Stimulated activated CD8-positive, alpha-beta memory T cell treated with anti-CD3 and anti-CD28 coated beads, Interleukin-7, amount 100 ng/mL, for 24 hours (primary cell): ENCODE measurements around the gene LDHAL6A.
A peak's percentile ranks its signal among the peaks of the same experiment; 100 is the strongest.

Experiments used
- DNase-seq: peaks from one replicate; pipeline ENCODE4 v3.0.0-alpha.2; 2020; ENCODE audit warnings: low read depth

LDHAL6A gene

DNA sequence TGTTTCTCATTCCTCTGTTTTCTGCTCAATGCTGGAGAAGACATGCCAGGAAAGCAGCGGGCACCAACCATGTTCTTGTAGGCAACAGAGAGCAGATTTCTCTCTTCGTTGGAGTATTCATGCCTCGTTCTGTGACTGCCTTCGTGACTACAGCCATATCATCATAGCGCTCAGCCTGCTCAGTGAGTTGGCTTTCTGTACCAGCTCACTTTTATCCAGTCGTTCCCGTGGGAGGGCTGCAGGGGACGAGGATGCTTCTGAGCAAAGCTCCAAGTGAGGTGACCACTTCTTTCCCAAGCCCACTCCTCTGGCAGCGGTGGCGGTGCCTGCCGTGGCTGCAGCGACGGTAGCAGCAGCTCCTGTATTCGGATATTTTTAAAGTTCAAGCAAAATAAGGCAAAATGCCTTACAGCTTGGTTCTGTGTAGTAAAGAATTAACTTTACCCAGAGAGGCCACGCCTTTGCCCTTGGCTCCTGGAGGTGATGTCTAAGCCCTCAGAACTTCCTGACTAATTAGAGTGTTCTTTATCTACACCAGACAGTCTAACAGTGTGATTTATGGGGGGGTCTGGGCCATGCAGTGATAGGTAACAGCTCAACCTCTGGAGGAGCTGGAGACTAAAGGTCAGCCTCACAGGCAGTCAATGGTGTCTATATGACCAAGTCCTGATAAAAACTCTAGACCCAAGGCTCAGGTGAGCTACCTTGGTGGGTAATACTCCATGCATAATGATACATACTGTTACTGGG is 35.3 kb downstream of the LDHAL6A start:
- DNase-seq = no peak

DNA sequence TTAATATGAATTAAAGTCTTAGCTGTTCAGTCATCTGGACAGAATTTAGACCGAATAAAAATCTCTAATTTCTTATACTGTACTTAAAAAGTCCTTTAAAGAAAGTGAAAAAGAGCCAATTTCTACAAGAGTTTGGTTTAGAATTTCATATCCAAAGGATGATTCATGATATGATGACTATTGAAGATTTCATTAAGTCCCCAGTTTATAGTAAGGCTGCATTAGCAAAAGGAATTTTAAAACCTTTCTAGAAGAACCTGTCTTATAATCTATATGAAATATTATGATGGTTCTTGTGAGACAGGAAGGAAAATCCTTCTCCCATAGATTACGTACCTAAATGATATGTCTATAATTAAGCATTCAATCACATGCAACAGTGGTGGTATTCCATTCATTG is 36.3 kb downstream of the LDHAL6A start:
- no peak for DNase-seq

DNA sequence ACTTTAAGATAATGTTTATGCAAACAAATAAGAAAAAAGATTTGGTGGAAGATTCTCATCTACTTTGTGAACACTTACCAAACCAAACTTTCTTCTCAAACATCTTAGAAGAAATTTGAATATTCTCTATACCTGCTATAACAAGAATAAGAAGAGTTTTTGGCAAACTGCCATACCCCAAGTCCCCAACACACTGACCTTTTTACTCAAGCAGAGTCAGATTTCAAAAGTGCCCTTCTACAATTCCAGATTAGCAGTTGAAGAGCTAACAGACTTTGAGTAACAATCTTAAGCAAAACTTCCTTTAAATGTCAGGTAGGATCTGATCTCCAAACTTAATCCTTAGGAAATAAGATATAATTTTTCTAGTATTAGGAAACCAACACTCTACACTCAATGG is 37.2 kb downstream of the LDHAL6A start:
- no peak for DNase-seq

DNA sequence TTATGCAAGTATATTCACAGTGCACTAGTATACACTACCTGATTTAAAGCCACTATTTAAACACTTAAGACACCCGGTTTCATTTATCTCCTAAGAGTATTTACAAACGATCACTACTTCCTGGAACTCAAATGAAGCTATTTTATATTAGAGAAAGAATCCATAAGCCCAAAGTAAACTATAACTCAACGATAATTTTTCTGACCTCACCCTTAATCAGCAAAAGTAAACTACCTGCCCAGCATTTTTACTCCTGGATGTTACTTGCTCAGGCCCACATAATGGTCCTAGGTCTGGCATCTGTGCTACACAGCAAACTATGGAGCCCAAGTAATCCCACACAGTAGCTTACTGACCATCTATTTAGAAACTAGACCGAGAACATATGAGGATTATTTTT is 37.7 kb downstream of the LDHAL6A start:
- DNase-seq = no peak

DNA sequence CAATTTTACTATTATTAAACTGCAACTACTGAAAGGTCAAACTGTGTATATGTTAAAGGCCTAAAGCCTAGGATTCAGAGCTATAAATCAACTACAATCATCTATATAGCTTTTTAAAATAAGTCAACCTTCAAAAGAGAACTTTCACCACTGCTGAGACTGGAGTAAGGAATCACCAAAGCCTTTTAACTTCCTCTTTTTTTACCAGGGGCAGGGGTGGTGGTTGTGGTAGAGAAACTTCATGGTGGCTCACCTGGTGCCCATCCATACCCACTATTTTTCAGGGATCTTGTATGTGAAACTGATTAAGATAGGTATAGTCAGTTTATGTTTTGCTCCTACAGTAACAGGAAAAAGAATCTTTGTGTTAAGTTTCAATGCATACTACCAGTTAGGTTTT is 39.6 kb downstream of the LDHAL6A start:
- DNase-seq = no peak

DNA sequence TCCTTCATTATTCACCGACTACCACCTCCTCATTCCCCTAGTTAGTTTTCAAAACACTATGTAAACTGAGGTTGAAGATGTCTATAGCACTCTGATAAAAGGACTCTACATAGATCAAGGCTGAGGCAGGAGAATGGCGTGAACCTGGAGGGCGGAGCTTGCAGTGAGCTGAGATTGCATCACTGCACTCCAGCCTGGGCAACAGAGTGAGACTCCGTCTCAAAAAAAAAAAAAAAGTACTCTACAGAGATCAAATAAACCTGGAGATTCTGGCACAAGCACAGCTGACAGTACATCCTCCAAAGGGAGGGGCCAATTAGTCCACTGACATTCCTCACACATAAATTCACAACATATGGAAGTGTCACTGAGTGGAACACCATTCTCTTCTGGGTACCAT is 40.0 kb downstream of the LDHAL6A start:
- no peak for DNase-seq

DNA sequence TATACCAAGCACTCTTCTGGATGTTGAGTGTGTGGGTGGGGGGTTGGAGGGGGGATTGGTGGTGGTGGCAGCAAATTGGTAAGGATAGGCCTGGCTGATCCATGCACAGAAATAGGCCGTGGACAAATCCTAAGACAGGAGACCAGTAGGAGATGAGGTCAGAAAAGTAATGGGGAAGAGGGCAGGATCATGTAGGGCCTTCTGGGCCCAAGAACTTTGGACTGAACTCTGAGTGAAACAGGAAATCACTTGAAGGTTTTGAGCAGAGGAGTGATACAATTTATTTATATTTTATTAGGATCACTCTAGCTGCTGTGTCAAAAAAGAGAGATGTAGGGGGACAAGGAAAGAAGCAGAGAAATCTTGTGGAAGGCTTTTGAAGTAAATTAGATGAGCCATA is 42.4 kb downstream of the LDHAL6A start:
- no peak for DNase-seq

DNA sequence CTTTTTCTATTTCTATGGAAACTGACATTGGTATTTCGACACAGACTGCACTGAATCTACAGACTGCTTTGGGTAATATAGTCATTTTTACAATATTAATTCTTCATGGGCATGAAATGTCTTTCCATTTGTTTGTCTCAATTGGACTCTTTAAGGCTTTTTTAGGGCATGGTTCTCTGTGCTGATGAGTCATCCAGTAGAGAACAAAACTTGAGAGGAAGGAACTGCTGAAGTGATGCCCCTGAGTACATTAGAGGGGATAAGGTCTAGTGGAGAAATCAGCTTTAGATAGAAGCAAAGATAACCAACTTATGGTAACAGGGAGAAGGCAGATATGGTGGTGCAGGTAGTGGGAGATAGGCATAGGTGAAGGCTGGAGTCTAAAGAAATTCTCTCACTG is 46.0 kb downstream of the LDHAL6A start:
- DNase-seq = no peak

DNA sequence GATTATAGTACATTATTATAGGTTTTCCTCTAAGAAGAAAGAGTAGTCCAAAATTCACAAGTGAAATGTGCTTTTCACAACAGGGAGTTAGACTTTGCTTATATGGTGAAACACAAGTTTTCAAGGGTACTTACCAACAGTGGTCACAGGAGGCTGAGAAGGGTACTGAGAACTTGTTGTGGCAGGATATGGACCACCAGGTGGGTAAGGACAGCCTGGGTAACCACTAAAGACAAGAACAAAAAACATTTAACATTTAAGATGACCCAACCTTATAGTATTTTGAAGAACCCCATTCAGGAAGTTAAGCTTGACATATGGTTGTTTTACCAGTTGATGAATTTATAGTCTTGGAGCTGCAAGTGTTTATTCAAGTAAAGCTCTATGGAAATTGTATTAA is 46.7 kb downstream of the LDHAL6A start:
- DNase-seq = no peak

DNA sequence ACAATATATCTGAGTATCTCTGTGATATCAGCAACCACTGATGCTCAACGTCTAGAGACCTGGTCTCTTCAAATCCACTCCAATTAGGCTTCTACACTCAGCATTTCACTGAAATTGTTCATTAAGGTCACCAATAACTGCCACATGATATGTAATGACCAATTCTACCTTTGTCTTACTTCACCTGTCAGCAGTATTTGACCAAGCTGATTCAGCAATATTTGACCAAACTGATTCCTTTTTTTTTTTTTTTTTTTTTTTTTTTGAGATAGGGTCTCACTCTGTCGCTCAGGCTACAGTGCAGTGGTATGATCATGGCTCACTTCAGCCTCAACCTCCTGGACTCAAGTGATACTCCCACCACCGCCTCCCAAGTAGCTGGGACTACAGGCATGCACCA is 65.5 kb downstream of the LDHAL6A start:
- DNase-seq = no peak

DNA sequence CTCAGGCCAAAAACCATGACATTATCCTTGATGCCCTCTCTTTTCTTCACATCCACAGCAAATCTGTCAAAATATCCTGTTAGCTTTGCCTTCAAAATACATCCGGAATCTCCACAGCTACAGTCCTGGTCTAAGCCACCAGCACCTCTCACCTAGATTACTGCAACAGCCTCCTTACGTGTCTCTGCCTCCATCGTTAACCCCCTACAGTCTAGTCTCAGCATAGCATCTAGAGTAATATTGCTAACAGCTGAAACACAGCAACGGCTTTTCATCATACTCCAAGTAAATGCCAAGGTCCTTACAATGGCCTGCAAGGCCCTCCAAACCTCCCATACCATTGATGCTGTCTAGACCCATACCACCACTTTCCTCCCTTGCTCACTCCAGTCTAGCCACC is 66.7 kb downstream of the LDHAL6A start:
- no peak for DNase-seq

DNA sequence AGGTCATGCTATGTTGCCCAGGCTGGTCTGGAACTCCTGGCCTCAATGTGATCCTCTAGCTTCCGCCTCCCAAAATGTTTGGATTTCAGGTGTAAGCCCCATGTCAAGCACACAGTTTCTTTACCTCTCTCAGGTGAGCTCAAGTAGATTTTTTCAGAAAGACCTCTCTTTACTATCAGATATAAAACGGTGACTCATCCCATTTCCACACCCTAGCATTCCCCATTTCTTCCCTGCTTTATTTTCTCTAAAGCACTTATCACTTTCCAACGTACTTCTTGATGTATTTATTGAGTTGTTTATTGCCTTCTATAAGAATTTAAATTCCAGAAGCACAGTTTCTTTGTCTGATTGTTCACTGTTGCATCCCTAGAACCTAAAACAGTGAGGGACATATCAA is 67.4 kb downstream of the LDHAL6A start:
- no peak for DNase-seq

DNA sequence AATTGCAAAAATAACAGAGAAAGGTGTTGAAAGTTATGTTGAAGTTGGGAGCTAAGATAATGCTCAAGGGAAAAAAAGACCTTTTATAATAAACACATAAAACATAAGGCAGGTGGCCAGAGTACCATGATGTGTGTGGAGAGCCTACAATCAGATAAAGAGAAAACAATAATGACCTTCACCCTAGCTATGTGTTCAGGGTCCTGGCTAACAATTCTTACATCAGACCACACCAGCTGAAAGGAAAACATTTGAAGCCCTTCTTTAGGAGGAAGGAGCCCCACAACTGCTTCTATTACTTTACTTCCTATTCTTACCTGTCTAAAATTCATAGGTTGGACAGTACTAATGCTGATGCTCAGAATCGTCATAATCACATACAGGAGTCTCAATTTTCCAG is 68.6 kb downstream of the LDHAL6A start:
- DNase-seq = no peak

DNA sequence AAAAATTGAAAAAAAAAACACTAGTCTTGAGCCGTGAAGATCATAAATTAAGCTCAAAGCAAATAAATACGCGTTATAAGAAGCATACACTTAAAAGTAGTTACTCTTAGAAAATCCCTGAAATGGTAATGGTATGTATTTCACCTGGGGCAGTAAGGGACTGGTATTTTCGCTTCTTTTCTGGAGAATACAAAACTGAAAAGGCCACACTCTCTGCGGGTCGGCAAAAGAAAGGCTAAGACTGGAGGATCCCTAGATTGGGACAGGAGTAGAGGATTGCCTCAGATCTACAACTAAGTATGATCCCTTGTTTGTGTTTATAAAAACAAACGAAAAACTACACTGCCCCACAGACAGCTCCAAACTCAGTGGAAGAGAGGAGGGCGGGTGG is 70.5 kb downstream of the LDHAL6A start:
- DNase-seq = no peak

DNA sequence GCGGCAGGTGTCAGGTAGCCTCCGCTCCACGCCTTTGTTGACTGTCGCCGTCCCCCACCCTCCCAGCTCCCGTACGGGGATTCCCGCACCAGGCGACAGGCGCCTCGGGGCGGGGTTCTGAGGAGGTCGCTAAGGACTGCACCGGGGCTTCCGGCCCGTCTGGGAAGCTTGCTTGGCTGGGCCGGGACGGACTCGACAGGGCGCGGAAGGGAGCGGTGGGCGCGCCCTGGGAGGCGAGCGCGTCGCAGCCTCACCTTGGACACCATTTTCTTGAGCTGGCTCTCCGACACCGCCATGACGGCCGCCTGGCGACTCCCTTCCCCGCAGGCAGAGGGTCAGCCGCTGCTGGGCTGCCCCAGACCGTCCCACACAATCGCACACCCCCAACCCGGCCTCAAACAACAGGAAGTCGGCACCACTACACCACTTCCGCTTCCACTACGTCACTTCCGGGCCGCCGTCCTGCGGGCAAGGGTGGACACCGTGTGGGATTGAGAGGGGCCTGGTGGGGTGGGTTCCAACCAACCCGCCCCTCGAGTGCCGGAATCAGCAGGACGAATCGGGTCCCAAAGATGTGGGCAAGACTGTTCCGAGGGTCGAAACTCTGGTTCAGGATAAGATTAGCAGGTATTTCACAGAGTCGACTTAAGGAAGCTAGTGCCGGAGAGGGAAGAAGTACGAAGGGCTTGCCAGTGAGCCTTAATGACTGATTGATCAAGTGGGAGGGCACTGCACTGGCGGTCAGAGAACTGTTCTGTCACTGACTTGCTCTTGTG is 71.1 kb downstream of the LDHAL6A start, which contains the start of gene TSG101:
Gene TSG101, minus strand, starts transcription at position 422 of the 776 bp plus-strand sequence. Its CDS starts 126 bp downstream, at position 296.
- peak; percentile 93 for DNase-seq

DNA sequence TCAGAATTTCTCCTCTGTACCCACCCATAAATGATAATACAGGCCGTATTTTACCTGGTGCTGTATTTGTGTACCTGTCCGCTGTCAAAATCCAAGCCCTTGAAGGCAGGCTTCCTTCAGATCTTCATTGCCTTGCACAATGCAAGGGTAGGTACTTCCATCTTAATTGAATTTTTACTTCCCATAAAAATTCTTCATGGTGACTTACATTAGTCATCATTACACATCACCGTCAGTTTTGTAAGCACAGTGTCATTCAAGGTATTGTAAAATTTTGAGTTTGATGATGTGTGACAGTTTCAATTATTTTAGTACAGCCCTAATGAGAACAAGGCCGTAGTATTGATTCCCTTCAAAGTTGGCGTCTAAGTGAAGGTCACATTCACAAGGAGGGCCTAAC is 71.9 kb downstream of the LDHAL6A start:
- no peak for DNase-seq
